ENCODE data around the gene EIF1AD.

The EIF1AD gene

GRCh38 chr11:66004186-66004585 is 2.2 kb upstream of the EIF1AD start:
- no peak for DNase-seq (ENCODE audit: low read depth)

- no peak for DNase-seq (ENCODE audit: low read depth)
These were observed 1.3 kb upstream of the EIF1AD start for GRCh38 chr11:66003291-66003690.

- DNase-seq (ENCODE audit: low read depth): no peak
These were observed 780 bp upstream of the EIF1AD start for GRCh38 chr11:66002648-66003225.

GRCh38 chr11:65997286-65997685 is 4.7 kb downstream of the EIF1AD start:
- no peak for DNase-seq (ENCODE audit: low read depth)

- no peak for DNase-seq (ENCODE audit: low read depth)
These were observed 9.9 kb downstream of the EIF1AD start for GRCh38 chr11:65992056-65992455.

- DNase-seq (ENCODE audit: low read depth): peak; percentile 74
These were observed 13.0 kb downstream of the EIF1AD start for GRCh38 chr11:65988791-65989592.

- no peak for DNase-seq (ENCODE audit: low read depth)
These were observed 14.6 kb downstream of the EIF1AD start for GRCh38 chr11:65987336-65987735.

GRCh38 chr11:65983589-65983987 is 18.4 kb downstream of the EIF1AD start:
- no peak for DNase-seq (ENCODE audit: low read depth)

- no peak for DNase-seq (ENCODE audit: low read depth)
These were observed 19.0 kb downstream of the EIF1AD start for GRCh38 chr11:65982824-65983588.

- no peak for DNase-seq (ENCODE audit: low read depth)
These were observed 19.8 kb downstream of the EIF1AD start for GRCh38 chr11:65981972-65982823.

GRCh38 chr11:65981101-65981740 is 20.7 kb downstream of the EIF1AD start:
- no peak for DNase-seq (ENCODE audit: low read depth)

- DNase-seq (ENCODE audit: low read depth): no peak
These were observed 22.6 kb downstream of the EIF1AD start for GRCh38 chr11:65979261-65979759.

- no peak for DNase-seq (ENCODE audit: low read depth)
These were observed 23.3 kb downstream of the EIF1AD start for GRCh38 chr11:65978391-65979238.

GRCh38 chr11:65977621-65978390 is 24.2 kb downstream of the EIF1AD start:
- no peak for DNase-seq (ENCODE audit: low read depth)

- DNase-seq (ENCODE audit: low read depth): no peak
These were observed 25.5 kb downstream of the EIF1AD start for GRCh38 chr11:65976216-65977176.

- no peak for DNase-seq (ENCODE audit: low read depth)
These were observed 26.2 kb downstream of the EIF1AD start for GRCh38 chr11:65975771-65976170.

GRCh38 chr11:65973439-65974110 is 28.4 kb downstream of the EIF1AD start:
- no peak for DNase-seq (ENCODE audit: low read depth)

- no peak for DNase-seq (ENCODE audit: low read depth)
These were observed 29.8 kb downstream of the EIF1AD start for GRCh38 chr11:65972116-65972515.

All from stimulated activated CD8-positive, alpha-beta memory T cell treated with anti-CD3 and anti-CD28 coated beads, Interleukin-7, amount 100 ng/mL, for 24 hours (primary cell).